ENCODE data around the gene TPSAB1. TPM values are rescaled to one million over a fixed set of nuclear protein-coding genes. Genes with fewer than 3 reads are reported as not detected.
"Not testable (repeated sequence)": the region's sequence is repeated elsewhere in the genome, so short reads cannot be mapped to it uniquely, and the experiment has no call there.

Gene TPSAB1
- not detected in 2 replicates for total RNA-seq (2014; rRNA removed; shearing (Covaris generic))

DNA sequence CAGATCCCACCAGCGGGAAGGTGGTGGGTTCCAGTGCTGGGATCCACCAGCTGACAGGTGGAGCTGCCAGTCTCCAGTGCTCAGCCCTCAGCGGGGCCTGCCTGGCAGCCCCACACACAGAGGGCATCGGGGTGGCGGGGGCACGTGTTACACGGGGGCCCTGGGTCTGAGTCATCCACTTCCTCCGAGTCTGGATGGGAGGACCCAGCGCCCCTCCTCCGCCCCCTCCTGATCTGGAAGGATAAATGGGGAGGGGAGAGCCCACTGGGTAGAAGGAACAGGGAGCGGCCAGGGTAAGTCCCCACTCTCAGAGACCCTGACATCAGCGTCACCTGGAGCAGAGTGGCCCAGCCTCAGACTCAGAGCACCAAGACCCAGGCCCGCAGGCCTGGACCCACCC lies at the start of gene TPSAB1:
Gene TPSAB1 (plus strand): TSS at position 270 of the 400 bp plus-strand sequence. CDS start 234 bp downstream, outside the sequence.
- DNase-seq (ENCODE audit: low spot score); in situ Hi-C loops (cut with HindIII; ENCODE audit: low sequenced_read_pairs): not testable (repeated sequence)

DNA sequence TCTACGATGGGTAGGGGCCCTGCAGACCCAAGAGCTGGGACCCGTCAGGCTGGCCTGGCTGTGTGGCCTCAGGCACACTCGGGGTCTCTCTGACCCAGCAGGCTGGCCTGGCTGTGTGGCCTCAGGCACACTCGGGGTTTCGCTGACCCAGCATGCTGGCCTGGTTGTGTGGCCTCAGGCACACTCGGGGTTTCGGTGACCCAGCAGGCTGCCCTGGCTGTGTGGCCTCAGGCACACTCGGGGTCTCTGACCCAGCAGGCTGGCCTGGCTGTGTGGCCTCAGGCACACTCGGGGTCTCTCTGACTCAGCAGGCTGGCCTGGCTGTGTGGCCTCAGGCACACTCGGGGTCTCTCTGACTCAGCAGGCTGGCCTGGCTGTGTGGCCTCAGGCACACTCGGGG lies 49.7 kb upstream of the TPSAB1 start:
- DNase-seq (ENCODE audit: low spot score); in situ Hi-C loops (cut with HindIII; ENCODE audit: low sequenced_read_pairs): not testable (repeated sequence)

DNA sequence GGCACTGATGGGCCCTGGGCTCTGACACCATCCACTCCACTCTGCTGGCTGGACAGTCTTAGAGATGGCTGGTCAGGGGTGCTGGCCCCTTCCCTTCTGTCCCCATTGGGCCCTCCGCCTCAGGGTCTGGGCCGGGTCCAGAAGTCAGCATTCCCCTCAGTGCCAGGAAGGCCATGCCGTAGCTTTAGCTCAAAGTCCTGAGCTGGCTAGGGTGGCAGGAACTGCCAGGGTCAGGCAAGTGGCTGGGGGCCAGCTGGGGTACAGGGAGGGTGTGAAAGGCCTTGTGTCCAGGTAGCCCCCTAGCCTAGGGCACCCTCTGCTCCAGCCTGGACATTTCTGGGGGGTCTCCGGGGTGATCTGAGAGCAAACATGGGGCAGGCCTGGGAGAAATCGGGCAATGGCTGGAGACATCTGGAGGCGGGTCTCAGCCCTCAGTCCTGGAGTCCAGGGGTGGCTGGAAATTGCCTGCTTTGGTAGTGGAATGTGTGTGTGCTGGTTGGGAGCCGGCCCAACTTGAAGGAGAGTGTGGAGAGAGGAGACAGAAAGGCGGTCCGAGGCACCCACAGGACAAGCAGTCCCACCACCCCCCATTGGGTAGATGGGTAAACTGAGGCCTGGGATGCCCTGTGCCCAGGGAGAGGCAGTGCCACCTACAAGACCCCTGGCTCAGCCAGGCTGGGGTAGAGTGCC lies 48.0 kb upstream of the TPSAB1 start:
- no peak for DNase-seq (ENCODE audit: low spot score)
- in situ Hi-C loops (cut with HindIII; ENCODE audit: low sequenced_read_pairs) = no loop called here

DNA sequence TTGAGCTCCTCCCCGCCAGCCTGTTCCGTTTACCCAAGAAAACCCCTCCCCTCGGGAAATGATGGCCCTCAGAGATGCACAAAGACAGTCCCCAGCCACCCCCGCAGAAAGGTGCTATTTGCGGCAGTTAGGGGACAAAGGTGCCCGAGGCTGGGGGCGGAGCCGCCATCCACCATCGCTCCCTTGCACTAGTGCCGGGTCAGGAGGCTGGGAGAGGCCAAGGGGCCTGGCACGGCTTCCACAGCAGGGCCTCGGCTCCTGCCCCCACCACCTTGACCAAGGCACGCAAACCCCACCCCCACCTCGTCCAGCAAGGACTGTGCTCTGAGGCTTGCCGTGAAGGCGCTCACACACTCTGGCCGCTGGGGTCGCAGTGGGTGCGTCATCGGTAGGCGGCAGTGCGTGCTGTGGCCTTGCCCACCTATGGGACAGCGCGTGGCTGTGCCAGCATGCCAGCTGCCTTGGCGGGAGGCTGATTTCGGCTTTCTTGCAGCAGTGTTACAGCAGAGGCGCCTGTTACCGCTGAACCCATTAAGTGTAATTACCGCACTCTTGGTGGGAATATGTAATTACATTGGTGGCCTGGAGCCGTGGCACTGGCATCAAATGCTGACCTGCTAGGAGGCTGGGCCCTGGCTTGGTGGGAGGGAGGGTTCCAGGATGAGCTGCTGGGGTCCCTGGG lies 47.2 kb upstream of the TPSAB1 start:
- in situ Hi-C loops (cut with HindIII; ENCODE audit: low sequenced_read_pairs) = no loop called here

DNA sequence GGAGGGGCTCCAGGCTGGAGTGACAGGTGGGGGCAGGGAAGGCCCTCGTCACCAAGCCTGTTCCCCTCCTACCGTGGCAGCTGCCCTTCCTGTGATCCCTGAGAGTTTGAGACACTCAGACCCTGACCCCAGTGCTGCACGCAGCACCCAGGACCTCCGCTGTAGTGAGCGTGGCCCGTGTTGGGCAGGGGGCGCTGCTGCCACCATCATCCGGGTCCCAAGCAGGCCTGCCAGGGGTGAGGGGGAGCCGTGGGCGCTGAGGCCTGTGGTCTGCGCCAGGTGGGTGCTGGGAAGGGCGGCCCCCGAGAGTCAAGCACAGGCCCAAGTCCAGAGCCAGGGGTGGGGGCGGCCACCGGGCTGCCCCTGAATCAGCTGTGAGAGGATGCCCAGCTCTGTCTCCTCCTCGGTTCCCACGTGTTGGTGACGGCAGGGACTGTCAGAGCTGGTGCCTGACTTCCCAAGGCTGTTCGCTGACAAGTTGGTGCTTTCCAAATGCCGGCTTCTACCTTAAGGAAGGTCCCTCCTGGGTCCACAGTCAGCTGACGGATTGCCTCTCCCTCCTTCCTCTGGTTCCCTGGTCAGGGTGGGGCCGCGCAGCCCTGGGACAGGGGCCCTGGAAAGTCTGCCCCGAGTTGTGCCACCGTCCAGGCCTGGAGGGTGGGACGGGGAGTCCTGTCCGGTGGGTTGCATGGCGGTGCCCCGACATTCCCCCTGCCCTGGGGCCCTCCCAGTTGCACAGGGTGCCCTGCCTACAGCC lies 46.5 kb upstream of the TPSAB1 start:
- in situ Hi-C loops (cut with HindIII; ENCODE audit: low sequenced_read_pairs) = no loop called here
- DNase-seq (ENCODE audit: low spot score) = no peak

More for the DNA sequence above, 47.2 kb upstream of the TPSAB1 start:
- no peak for DNase-seq (ENCODE audit: low spot score)

DNA sequence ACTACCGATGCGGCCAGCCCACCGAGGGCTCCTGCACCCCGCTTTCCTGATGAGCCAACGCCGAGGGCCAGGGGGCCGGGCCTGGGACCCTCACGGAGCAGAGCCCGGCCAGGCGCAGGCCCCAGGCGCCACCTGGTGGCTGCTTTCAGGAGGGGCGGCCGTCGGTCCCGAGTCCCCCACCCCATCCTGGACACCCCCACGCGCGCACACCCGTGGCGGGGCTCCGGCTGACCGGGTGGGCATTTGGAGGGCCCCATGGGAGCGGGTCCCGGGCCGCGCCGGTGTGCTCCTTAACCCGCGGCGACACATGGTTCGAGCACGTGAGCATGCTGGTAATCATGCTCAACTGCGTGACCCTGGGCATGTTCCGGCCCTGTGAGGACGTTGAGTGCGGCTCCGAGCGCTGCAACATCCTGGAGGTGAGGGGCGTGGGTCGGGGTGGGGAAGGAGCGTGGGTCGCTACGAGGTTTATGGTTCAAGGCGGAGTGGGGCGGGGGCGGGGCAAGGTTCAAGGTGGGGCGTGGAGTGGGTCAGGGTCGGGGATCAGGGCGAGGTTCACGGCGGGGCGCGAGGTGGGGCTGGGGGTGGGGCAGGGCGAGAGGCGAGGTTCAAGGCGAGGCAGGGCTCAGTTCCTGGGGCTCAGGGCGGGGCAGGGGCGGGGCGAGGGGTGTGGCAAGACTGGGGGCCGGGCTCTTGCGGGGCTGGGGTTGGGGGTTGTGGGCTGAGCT lies 45.7 kb upstream of the TPSAB1 start:
- no peak for DNase-seq (ENCODE audit: low spot score)
- in situ Hi-C loops (cut with HindIII; ENCODE audit: low sequenced_read_pairs) = no loop called here

DNA sequence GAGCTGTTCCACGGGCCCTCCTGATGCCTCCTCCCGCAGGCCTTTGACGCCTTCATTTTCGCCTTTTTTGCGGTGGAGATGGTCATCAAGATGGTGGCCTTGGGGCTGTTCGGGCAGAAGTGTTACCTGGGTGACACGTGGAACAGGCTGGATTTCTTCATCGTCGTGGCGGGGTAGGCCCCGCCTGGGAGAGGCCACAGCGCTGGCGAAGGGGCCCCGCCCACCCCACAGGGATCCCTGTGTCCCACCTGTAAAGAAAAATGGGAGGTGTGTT lies 45.2 kb upstream of the TPSAB1 start:
- no peak for DNase-seq (ENCODE audit: low spot score)
- in situ Hi-C loops (cut with HindIII; ENCODE audit: low sequenced_read_pairs) = no loop called here

DNA sequence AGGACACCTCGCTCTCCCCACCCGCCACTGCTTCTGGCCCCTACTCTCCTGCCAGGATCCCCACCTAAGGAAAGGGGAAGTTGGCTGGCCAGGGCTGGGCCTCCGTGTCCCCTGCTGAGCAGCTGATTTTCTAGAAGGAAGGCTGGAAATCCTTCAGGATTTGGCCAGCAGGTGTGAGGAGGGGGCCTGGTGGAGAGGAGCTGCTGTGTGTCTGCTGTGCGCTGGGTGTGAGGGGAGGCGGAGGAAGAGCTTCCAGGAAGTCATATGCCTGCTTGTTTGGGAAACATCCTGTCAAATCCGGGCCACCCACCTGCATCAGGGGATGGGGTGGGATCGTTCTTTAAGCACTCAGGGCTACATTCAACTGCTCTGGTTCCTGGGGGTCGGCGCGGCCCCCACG lies 44.0 kb upstream of the TPSAB1 start:
- in situ Hi-C loops (cut with HindIII; ENCODE audit: low sequenced_read_pairs) = no loop called here
- no peak for DNase-seq (ENCODE audit: low spot score)

DNA sequence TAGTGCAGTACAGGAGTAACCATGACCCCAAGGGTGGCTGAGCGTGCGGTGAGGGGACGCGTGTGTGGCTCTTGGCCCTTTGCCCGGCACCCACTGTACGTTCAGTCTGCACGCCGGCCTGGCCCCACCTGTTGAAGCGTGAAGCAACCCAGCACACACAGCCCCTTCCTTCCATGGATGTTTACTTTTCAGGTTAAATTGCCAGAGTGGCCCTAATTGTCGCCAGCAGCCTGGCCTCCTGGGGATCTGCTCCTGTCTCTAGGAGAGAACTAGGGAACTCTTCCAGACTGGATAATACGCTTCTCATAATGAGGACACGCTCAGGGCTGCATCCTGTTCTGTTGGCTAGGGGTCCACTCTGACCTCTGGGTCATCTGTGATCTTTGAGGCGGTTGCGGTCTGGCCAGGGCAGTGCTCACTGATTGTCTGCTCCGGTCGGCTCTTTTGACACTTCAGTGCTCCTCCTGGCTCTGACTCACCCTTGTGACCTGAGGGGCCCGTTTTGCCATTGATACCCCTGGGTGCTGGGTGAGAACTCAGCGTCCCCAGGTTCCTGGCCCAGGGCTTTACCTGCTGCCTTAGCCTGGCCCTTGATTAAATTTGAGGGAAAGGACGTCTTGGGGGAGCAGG lies 43.2 kb upstream of the TPSAB1 start:
- in situ Hi-C loops (cut with HindIII; ENCODE audit: low sequenced_read_pairs) = no loop called here

DNA sequence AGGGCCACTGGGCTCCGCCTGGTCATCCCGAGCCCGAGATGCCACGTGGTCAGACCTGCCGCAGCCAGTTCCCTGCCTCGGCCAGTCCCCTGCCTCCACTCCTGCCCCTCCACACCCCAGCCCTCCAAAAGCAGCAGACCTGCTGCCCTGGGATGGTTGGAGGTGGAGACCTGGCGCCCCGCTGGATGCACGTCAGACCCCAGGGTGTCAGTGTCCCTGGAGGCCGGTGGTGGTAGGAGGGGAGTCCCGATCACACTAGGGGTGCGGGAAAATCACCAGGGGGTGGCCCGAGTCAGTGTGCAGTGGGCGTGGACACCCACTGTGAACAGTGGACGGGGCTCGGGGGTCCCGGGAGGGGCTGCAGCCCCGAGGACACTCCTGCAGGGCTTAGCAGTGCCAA lies 42.3 kb upstream of the TPSAB1 start:
- no peak for DNase-seq (ENCODE audit: low spot score)
- in situ Hi-C loops (cut with HindIII; ENCODE audit: low sequenced_read_pairs) = no loop called here

More for the DNA sequence above, 43.2 kb upstream of the TPSAB1 start:
- no peak for DNase-seq (ENCODE audit: low spot score)

DNA sequence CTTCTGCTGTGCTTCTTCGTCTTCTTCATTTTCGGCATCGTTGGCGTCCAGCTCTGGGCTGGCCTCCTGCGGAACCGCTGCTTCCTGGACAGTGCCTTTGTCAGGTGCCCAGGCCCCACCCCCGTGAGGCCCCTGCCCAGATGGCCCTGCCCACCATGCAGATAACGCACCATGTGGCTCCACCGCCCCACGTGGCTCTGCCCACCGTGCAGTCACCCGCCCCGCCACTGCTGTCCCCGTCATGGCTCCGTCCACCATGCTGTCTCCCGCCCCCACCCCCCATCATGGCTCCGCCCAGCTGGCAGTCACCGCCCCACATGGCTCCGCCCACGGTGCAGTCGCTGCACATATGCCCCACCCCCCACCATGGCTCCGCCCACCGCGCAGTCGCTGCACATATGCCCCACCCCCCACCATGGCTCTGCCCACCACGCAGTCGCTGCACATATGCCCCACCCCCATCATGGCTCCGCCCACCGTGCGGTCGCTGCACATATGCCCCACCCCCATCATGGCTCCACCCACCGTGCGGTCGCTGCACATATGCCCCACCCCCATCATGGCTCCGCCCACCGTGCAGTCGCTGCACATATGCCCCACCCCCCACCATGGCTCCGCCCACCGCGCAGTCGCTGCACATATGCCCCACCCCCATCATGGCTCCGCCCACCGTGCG lies 41.7 kb upstream of the TPSAB1 start:
- in situ Hi-C loops (cut with HindIII; ENCODE audit: low sequenced_read_pairs); DNase-seq (ENCODE audit: low spot score): not testable (repeated sequence)

DNA sequence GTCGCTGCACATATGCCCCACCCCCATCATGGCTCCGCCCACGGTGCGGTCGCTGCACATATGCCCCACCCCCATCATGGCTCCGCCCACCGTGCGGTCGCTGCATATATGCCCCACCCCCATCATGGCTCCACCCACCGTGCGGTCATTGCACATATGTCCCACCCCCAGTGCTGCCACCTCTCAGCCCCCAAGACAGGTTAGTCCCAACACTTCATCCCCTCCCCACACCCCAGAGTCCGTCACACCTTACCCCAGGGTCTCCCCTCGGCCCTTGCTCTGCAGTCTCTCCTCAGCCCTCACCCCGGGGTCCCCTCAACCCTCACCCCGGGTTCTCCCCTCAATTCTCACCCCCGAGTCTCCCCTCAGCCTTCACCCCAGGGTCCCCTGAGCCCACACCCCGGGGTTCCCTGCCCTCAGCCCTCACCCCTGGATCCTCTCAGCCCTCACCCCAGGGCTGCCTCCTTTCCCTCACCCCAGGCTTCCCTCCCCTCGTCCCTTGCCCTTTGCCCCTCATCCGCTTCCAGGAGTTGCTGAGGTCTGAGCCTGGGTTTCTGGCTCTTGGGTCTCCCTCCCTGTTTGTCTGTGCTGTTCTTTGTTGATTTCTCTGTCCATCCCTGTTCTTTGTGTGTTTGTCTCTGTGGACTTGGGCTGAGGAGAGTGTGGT lies 41.0 kb upstream of the TPSAB1 start:
- in situ Hi-C loops (cut with HindIII; ENCODE audit: low sequenced_read_pairs) = no loop called here
- no peak for DNase-seq (ENCODE audit: low spot score)

DNA sequence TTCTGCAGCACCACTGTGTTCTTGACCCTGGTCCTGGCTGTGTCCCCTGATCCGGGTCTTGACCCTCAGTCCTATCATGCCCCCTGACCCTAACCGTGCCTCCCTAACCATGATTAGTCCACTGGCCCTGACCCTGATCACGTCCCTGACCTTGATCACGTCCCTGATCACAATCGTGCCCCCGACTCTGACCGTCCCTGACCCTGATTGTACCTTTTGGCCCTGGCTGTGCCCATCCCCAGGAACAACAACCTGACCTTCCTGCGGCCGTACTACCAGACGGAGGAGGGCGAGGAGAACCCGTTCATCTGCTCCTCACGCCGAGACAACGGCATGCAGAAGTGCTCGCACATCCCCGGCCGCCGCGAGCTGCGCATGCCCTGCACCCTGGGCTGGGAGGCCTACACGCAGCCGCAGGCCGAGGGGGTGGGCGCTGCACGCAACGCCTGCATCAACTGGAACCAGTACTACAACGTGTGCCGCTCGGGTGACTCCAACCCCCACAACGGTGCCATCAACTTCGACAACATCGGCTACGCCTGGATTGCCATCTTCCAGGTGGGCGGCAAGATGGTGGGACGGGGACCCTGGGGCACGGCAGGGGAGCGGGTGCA lies 40.4 kb upstream of the TPSAB1 start:
- no peak for DNase-seq (ENCODE audit: low spot score)
- in situ Hi-C loops (cut with HindIII; ENCODE audit: low sequenced_read_pairs) = no loop called here

DNA sequence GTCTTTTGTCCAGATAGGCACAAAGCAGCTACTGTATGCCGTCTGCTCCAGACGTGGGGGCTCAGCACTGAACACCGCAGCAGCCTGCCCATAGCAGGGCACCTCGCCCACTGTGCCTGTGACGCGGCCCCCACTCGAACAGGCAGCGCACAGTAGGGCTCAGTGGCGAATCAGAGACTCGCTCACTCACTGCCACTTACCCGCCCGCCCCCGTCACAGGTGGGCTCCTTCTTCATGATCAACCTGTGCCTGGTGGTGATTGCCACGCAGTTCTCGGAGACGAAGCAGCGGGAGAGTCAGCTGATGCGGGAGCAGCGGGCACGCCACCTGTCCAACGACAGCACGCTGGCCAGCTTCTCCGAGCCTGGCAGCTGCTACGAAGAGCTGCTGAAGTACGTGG lies 39.1 kb upstream of the TPSAB1 start:
- no peak for DNase-seq (ENCODE audit: low spot score)
- in situ Hi-C loops (cut with HindIII; ENCODE audit: low sequenced_read_pairs) = no loop called here

DNA sequence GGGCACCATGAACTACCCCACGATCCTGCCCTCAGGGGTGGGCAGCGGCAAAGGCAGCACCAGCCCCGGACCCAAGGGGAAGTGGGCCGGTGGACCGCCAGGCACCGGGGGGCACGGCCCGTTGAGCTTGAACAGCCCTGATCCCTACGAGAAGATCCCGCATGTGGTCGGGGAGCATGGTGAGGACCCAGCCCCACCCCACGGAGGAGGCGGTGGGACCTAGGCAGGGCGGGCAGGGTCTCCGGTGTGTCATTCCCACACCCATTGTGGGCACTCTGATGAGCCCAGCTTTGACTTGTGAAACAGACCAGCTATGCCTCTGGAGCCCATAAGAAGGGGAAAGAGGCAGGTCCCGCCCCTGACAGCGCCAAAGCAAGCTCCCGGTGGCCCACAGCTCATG lies 38.2 kb upstream of the TPSAB1 start:
- no peak for DNase-seq (ENCODE audit: low spot score)
- in situ Hi-C loops (cut with HindIII; ENCODE audit: low sequenced_read_pairs) = no loop called here

DNA sequence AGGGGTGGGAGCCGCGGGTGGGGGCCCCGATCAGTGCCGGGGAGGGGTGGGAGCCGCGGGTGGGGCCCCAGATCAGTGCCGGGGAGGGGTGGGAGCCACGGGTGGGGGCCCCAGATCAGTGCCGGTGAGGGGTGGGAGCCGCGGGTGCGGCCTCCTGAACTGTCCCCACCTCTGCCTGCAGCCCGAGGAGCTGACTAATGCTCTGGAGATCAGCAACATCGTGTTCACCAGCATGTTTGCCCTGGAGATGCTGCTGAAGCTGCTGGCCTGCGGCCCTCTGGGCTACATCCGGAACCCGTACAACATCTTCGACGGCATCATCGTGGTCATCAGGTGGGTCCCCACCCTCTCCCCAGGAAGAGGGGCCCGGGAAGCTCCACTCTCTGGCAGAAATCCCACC lies 35.6 kb upstream of the TPSAB1 start:
- DNase-seq (ENCODE audit: low spot score) = no peak
- in situ Hi-C loops (cut with HindIII; ENCODE audit: low sequenced_read_pairs) = no loop called here

DNA sequence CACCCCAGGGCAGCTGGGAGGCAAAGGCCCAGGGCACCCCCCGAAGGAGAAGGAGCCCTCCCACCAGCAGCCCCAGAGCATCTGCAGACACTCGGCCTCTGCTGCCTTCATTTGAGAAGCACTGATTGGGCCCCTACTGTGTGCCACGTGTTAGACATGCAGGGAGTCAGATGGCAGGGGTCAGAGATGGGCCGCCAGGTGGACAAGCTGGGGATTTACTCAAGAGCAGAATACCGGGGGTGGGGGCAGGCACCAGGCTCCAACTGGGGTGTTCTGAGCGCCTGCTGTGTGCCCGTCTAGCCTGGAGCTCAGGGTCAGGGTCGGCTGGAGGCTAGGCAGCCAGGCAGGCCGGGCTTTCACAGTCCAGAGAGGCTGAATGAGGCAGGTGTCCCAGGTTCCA lies 34.2 kb upstream of the TPSAB1 start:
- in situ Hi-C loops (cut with HindIII; ENCODE audit: low sequenced_read_pairs) = no loop called here
- no peak for DNase-seq (ENCODE audit: low spot score)

DNA sequence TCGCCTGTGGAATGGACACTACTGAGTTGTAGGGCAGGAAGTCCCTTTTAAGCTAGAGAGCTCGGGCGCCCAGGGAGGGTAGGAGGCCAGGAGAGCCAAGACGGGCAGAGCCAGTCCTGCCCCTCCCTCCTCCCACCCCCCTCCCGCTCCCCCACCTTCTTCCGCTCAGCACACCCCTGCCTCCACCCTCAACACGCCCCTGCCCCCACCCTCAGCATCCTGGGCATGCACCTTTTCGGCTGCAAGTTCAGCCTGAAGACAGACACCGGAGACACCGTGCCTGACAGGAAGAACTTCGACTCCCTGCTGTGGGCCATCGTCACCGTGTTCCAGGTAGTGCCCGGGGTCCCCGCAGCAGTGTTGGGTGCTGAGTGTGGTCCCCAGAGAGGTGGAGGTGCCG lies 33.7 kb upstream of the TPSAB1 start:
- DNase-seq (ENCODE audit: low spot score) = no peak
- in situ Hi-C loops (cut with HindIII; ENCODE audit: low sequenced_read_pairs) = no loop called here

Data from G401 (cell line).